Breast epithelium (tissue), 3 donors: ENCODE measurements around the gene SNX30.

Experiments
- POLR2A ChIP-seq: fragments of 450-650 bp; IDR thresholded peaks from one replicate; pipeline ENCODE4 v1.6.1; 2016; ENCODE audit warnings: antibody characterized with exemption, mild to moderate bottlenecking, moderate library complexity
- POLR2AphosphoS5 ChIP-seq, 3 donors: sonication (generic); formaldehyde crosslinking; IDR thresholded peaks; one replicate each; pipeline ENCODE4 v1.6.1; 2017; ENCODE audit warnings: antibody characterized with exemption in 3 of 3
- TF ChIP-seq, protein P1 (sequence below), 3 donors: fragments of 450-650 bp; IDR thresholded peaks; one replicate each; pipeline ENCODE4 v1.5.1; 2016 to 2017; ENCODE audit warnings: antibody characterized with exemption in 3 of 3, mild to moderate bottlenecking in 3 of 3, moderate library complexity in 3 of 3

GRCh38 chr9:112754578-112754977 lies 4.0 kb downstream of the SNX30 start:
- TF ChIP-seq, protein P1, sequence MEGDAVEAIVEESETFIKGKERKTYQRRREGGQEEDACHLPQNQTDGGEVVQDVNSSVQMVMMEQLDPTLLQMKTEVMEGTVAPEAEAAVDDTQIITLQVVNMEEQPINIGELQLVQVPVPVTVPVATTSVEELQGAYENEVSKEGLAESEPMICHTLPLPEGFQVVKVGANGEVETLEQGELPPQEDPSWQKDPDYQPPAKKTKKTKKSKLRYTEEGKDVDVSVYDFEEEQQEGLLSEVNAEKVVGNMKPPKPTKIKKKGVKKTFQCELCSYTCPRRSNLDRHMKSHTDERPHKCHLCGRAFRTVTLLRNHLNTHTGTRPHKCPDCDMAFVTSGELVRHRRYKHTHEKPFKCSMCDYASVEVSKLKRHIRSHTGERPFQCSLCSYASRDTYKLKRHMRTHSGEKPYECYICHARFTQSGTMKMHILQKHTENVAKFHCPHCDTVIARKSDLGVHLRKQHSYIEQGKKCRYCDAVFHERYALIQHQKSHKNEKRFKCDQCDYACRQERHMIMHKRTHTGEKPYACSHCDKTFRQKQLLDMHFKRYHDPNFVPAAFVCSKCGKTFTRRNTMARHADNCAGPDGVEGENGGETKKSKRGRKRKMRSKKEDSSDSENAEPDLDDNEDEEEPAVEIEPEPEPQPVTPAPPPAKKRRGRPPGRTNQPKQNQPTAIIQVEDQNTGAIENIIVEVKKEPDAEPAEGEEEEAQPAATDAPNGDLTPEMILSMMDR (IDR thresholded peaks at IDR 0.05) = no peak
- no peak for TF ChIP-seq POLR2AphosphoS5 (IDR thresholded peaks at IDR 0.05)
- no peak for TF ChIP-seq POLR2A
